ENCODE data around the gene KLRF2.

- TF ChIP-seq CTCF (IDR thresholded peaks at IDR 0.05), result no peak
- no peak for TF ChIP-seq TAF1 (IDR thresholded peaks at IDR 0.05; ENCODE audit: borderline replicate concordance, low read depth, low read length)
- TF ChIP-seq JUND (IDR thresholded peaks at IDR 0.05), result no peak
- no peak for TF ChIP-seq EZH2phosphoT487 (IDR thresholded peaks at IDR 0.05; ENCODE audit: borderline replicate concordance, low read depth)
- no peak for TF ChIP-seq MXI1 (IDR thresholded peaks at IDR 0.05; ENCODE audit: low read depth, low read length)
- no peak for TF ChIP-seq SMC3 (IDR thresholded peaks at IDR 0.05; ENCODE audit: low read depth, low read length)
- no peak for TF ChIP-seq POLR2AphosphoS5 (IDR thresholded peaks at IDR 0.05; ENCODE audit: low read depth, low read length)
- TF ChIP-seq SIN3A (IDR thresholded peaks at IDR 0.05; ENCODE audit: borderline replicate concordance, low read depth, low read length), result no peak
These were observed 9.1 kb upstream of the KLRF2 start for GRCh38 chr12:9872162-9872561.

Data from SK-N-SH (cell line).